ENCODE measurements around the gene TOX2.

Gene TOX2

DNA sequence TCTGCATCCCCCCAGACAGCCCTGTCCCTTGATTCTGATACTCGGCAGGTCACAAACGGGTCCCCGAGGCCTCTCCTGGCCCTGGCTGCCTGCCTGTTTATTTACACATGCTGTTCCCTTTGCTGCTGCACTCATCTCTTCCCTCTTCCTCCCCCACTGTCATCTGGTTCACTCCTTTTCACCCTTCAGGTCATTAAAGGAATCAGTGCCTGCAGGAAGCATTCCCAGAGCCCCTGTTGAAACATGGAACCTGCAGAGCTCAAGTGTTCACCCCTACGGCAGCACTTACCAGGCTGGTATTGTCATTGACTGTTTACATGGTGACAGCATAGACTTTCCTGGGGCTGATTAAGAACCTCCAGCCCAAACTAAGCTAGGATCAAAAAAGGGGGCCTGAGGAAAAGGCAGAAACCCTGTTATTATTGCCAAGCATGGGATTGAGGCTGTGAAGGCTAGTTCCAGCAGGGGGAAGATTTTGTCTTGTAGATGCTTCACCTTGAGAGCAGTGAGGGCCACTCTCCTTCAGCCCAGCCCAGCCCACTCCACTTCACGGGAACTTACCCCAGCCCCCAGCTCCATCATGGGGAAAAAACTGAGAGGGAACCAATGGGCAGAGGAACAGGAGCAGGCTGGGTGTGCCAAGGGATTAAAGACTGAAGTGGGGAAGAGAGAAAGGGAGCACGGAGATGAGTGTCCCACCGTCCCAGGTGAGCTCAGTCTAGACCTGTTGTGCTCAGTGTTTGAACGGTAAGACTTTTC is 199.1 kb downstream of the TOX2 start:
- peaks cover 37% of the 10 kb centered on the region for H3K4me1 ChIP-seq
- H3K9ac ChIP-seq: no peak overlapping the region
- H4K20me1 ChIP-seq: no peaks in the 10 kb centered on the region
- no peak overlapping the region for H3K27ac ChIP-seq
- no peak for TF ChIP-seq Cebpa-rat (IDR thresholded peaks at IDR 0.05)
- peaks cover 9% of the 10 kb centered on the region for H3K27me3 ChIP-seq
- no peak overlapping the region for H3K4me3 ChIP-seq
- no peaks in the 10 kb centered on the region for H3K36me3 ChIP-seq
- H3K9me3 ChIP-seq: peaks cover 3% of the 10 kb centered on the region
- H3K4me2 ChIP-seq: no peak overlapping the region

DNA sequence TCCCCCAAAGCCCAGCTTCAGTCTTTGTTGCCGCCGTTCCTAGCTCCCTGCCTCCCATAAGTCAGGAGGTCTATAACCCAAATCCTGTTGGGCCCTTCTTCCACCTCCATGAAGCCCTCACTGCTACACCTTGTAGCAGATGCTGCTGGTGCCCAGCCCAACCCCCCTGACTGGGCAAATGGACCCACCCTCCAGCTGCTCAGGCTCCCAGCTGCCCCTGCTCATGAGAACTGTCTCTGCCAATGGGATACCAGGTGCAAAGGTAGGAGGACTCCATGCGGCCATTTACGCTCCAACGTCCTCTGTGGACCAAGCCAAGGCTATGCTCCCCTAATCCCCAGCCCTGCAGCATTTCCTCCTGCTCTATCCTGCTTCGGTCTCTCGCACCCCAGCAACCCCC is 200.5 kb downstream of the TOX2 start:
- no peaks in the 10 kb centered on the region for H3K9me3 ChIP-seq

GRCh38 chr20:44115762-44116644 is 201.4 kb downstream of the TOX2 start:
- peaks cover 37% of the 10 kb centered on the region for H3K4me1 ChIP-seq
- no peaks in the 10 kb centered on the region for H4K20me1 ChIP-seq
- no peaks in the 10 kb centered on the region for H3K9me3 ChIP-seq
- no peak overlapping the region for H3K4me3 ChIP-seq
- H3K9ac ChIP-seq: no peak overlapping the region
- H3K27me3 ChIP-seq: peaks cover 9% of the 10 kb centered on the region
- H3K36me3 ChIP-seq: no peaks in the 10 kb centered on the region
- H3K4me2 ChIP-seq: no peak overlapping the region
- TF ChIP-seq Cebpa-rat (IDR thresholded peaks at IDR 0.05): no peak
- H3K27ac ChIP-seq: no peak overlapping the region

More for the DNA sequence above, 200.5 kb downstream of the TOX2 start:
- no peak overlapping the region for H3K27ac ChIP-seq
- H3K36me3 ChIP-seq: no peaks in the 10 kb centered on the region
- TF ChIP-seq Cebpa-rat (IDR thresholded peaks at IDR 0.05): no peak
- peaks cover 37% of the 10 kb centered on the region for H3K4me1 ChIP-seq
- no peak overlapping the region for H3K9ac ChIP-seq
- peak overlapping the region; percentile 44 for H3K4me2 ChIP-seq
- H4K20me1 ChIP-seq: no peaks in the 10 kb centered on the region
- H3K27me3 ChIP-seq: peaks cover 9% of the 10 kb centered on the region
- H3K4me3 ChIP-seq: no peak overlapping the region

GRCh38 chr20:44117296-44118184 is 202.9 kb downstream of the TOX2 start:
- H3K4me3 ChIP-seq: no peak overlapping the region
- no peak overlapping the region; the same call in 1 of the 2 replicates for H3K27ac ChIP-seq
- peak overlapping the region; percentile 22; the same call in 1 of the 2 replicates for H3K4me2 ChIP-seq
- peaks cover 27% of the 10 kb centered on the region for H3K4me1 ChIP-seq
- no peak overlapping the region for H3K9ac ChIP-seq
- TF ChIP-seq Cebpa-rat (IDR thresholded peaks at IDR 0.05): no peak
- no peaks in the 10 kb centered on the region for H3K9me3 ChIP-seq
- no peaks in the 10 kb centered on the region for H4K20me1 ChIP-seq
- peaks cover 9% of the 10 kb centered on the region for H3K27me3 ChIP-seq
- H3K36me3 ChIP-seq: no peaks in the 10 kb centered on the region

GRCh38 chr20:44118185-44119033 is 203.8 kb downstream of the TOX2 start:
- no peak for TF ChIP-seq Cebpa-rat (IDR thresholded peaks at IDR 0.05)

More at GRCh38 chr20:44118185-44119033, 203.8 kb downstream of the TOX2 start:
- H3K27me3 ChIP-seq: peaks cover 9% of the 10 kb centered on the region
- no peak overlapping the region for H3K4me3 ChIP-seq
- H3K9me3 ChIP-seq: no peaks in the 10 kb centered on the region
- no peaks in the 10 kb centered on the region for H3K36me3 ChIP-seq
- H3K4me1 ChIP-seq: peaks cover 32% of the 10 kb centered on the region
- no peak overlapping the region for H3K27ac ChIP-seq
- no peaks in the 10 kb centered on the region for H4K20me1 ChIP-seq
- H3K9ac ChIP-seq: no peak overlapping the region
- no peak overlapping the region for H3K4me2 ChIP-seq

All from BLaER1 (cell line).